Hepatic stellate cell (primary cell): Measurements from ENCODE around the gene B9D1.
A peak's percentile ranks its signal among the peaks of the same experiment; 100 is the strongest.
"Not testable (repeated sequence)": the region's sequence is repeated elsewhere in the genome, so short reads cannot be mapped to it uniquely, and the experiment has no call there.

Experiments
- DNase-seq: peaks from one replicate; pipeline ENCODE4 v3.0.0; 2011; ENCODE audit warnings: low spot score

The B9D1 gene

DNA sequence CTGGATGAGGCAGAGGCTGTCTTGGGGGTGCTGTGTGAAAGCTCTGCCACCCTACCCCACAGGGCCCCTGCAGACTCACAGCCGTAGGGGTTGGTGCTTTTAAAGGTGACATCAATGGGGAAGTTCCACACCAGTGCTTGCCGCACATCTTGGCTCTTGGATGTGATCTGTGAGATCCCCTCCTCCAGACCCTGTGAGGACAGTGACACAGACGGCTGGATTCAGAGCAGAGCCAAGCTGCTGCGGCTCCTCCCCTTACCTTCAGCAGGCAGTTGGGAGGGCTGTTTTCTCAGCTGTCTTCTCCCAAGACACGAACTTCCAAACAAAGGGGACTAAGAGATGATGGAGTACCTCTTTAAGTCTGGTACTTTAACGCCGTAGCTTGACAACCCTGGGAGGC, 4.8 kb downstream of the B9D1 start:
- no peak for DNase-seq

DNA sequence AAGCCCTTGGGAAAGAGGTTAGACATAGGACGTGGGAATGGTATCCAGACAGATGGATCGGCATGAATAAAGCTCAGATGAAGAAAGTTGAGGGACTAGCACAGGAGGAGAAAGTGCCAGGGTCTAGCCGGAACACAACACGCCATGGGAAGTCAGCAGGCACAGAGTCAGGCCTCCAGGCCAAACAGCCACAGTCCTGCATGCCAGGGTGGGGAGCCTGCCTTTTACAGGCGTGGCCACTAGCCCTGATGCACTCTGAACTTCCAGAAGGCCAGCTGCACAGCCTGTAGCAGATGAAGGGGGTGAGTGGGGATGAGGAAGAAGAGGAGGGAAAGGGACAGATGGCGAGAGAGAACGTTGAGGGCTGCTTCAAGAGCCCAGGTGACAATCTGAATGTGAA, 5.2 kb downstream of the B9D1 start:
- no peak for DNase-seq

DNA sequence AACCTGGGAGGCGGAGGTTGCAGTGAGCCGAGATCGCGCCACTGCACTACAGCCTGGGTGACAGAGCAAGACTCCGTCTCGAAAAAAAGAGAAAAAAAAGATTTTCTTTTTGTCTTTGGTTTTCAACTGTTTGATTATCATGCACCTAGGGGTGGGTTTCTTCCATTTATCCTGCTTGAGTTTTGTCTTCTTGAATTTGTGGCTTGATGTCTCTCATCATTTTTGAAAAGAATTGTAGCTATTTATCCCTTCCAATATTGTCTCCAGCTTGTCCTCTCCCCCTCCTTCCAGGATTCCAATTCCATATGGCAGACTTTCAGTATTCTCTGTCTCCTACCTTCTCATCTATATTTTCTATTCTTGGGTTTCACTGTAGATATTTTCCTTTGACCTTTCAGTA, 7.8 kb downstream of the B9D1 start:
- DNase-seq = no peak

DNA sequence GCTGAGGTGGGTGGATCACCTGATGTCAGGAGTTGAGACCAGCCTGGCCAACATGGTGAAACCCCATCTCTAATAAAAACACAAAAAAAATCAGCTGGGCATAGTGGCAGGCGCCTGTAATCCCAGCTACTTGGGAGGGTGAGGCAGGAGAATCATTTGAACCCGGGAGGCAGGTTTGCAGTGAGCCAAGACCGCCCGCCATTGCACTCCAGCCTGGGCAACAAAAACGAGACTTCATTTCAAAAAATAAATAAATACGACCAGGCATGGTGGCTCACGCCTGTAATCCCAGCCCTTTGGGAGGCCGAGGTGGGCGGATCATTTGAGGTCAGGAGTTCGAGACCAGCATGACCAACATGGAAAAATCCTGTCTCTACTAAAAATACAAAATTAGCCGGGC, 9.1 kb downstream of the B9D1 start:
- not testable (repeated sequence) for DNase-seq

DNA sequence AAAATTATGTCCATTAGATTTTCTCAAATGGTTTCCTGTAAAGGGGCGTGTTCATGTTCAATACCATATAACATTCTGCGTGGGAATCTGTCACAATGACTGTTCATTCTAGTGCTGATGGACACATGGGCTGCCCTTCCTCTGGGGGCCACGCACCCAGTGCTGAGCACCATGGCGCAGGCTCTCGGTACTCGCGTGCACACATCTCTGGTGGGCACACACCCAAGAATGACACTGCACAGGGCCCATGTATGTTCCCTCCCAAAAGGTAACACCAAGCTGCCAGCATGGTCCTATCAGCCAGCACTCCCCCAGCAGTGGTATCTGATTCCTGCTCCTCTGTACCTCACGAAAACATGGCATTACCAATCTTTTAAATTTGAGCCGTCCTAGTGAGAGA, 13.7 kb downstream of the B9D1 start:
- DNase-seq = no peak

DNA sequence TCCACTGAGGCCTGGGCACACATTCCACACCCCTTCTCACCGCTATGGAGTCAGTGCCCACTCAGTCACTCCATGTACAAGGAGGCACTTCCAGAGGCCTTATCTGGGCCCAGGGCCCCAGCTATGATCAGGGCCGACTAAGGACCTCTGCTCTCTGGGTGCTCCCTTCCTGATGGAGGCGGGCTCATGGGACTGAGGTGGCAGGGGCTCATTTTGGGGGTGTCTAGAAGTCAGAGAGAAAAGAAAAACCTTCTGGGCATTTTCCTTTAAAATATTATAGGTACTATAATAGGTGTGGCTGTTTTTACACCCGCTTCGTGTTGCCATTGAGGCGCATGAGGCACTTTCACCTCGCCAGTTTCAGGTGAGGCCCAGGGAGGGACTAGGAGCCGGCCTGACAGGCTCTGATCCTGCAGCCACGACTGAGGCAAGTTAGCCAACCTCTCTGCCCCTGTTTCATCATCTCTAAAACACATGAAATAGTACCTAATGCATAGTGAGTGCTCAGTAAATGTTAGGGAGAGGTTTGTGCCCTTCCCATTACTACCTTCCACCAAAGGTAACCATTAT, 14.4 kb downstream of the B9D1 start:
- no peak for DNase-seq

DNA sequence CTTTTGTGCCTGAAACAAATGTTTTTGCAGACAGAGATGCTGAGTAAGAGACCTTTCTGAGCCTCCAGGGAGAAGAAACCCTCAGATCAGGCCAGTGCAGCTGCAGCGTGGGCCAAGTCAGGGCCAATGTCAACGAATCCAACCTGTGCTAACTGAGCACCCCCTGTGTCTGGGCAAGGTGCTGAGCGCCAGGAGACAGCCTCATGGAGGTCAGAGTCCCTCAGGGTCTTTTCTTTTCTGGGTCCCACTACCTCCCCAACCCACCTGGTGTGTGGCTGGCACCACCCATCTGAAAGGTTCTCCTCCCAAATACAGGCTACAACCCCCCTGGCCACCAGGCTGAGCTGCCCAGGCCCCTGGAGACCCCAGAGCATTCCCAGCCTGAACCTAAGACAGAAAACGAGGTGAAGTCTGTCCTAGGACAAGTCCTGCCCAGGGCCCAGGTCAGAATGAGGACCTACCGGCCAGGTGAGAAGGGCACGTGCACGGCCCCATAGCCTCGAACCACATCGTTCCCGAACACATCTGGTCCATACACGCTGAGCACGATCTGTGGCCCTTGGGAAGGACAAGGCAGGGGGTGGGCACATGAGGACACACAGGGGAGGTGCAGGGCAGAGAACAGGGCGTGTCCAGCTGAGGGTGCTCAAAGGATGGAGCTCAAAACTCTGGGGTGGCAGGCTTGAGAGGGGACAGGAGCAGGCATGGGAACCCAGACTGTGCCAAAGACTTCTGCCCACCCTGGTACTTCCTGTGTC, 15.0 kb downstream of the B9D1 start:
- no peak for DNase-seq

DNA sequence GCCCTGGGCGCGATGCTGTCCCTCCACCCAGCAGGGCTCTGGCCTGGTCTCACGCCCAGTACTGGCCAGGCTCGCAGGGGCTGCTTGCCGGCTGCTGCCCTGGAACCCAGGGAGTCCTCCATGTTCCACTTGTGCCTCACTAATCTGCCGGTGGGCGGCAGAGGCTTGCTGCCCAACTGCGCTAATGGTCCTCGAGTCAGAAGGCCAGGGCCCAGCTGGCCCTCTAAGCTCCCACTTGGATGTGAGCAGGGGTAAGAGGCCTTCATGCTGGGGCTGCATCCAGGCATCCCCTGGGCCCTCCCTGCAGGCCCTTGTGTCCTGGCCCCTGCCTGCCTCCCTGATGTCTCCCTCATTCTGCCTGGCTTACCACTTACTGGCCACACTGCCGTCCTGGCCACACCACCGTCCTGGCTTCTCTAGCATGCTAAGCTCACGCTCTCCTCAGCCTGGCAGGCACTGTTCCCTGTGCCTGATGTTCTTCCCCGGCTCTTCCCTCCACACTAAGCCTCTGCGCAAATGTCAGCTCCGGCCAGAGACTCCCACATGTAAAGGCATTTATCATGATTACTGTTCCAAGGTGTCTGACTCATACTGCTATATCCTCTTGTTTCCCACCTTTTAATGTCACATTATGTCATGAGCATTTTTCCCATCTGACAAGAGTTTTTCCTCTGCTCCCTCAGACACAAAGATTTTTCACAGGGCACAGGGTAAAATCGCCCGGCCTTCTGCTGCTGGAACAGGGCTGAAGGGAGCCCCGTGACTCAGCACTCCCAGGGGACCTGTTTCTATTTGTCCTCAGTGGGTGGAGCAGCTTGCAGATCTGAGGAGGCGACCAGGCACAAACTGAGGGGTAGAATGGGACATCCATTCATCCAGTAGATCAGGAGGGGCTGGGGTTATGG, 15.9 kb downstream of the B9D1 start:
- peak; percentile 90 for DNase-seq

DNA sequence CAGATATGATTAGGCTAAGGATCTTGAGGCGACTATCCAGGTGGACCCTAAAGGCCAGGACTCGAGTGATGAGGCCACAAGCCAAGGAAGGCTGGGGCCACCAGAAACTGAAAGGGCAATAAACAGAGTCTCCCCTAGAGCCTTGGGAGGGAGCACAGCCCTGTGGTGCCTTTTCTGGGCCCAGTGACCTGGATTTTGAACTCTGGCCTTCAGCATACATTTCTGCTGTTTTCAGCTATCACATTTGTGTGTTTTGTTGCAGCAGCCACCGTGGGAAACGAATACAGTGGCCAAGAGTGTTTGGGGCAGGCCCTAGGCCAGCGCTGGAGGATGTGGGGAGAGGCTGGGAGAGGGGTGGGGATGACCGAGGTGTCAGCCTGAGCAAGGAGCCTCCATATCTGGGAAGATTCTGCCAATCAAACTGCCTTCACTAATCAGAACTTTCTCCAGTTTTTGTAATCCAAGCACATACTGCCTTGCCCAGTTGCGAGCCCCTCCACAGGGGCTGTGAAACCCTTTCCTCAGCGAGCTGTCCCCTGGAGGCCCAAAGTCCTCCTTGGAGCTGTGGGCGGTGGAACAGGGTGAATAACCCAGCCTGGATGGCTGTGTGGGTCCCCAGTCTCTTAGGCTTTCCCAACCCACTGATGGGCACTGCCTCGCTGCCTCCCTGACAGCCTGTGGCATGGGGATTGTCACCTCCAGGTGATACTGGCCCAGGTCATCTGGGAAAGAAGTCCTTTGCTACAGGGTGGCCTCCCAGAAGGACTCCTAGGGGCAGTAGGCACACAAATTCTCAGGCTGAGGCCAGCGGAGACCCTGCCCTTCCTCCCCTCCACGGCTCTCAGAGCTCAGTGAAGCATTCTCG, 16.8 kb downstream of the B9D1 start:
- DNase-seq = no peak

DNA sequence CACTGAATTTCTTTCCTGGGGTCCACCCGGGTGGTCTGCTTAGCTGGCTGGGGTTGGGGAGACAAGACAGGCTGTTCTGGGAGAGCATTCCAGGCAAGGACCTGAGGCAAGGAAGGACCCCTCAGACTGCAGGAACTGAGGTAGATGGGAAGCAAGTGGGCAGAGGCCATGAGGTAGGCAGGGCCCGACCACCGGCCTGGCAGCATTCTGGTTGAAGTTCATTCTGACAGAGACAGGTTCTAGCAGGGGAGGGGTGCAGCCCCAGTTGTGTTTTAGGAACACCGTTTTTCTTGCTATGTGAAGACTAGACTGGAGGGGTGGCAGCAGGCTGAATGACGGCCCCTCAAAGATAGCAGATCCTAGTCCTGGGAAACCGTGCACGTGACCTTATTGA, 17.5 kb downstream of the B9D1 start:
- DNase-seq = no peak

DNA sequence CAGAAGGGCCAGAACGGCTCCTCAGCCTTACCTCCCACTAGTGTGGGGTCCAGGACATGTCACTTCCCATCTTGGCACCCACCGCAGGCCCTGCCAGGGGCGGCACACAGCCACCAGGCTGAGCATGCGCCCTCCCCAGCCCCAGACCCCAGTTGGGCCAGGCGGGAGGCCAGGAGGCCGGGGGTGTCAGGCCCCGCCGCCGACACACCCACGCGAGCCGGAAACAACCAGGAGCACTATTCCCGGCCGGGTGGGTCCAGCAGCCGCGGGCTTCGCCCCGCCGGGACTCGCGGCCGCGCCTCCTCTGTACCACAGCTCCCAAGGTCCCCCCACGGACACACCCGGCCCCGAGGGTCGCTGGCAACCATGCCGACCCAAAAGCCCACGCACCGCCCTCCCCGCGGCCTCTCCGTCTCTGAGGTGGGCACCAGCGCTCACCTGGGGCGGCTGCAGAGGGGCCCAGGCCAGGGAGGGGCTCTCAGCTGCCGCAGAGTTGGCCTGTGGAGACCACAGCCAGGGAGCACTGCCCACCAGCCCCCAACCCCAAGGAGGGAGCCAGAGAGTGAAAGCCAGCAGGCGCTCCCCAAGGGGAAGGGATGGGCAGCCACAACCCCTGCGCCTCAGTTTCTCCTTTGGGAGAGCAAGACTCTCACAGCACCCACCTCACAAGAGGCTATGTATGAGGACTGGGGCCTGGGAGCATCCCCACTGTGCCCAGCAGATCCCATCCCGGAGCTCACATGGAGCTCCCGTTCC, 18.0 kb downstream of the B9D1 start:
- DNase-seq = no peak

DNA sequence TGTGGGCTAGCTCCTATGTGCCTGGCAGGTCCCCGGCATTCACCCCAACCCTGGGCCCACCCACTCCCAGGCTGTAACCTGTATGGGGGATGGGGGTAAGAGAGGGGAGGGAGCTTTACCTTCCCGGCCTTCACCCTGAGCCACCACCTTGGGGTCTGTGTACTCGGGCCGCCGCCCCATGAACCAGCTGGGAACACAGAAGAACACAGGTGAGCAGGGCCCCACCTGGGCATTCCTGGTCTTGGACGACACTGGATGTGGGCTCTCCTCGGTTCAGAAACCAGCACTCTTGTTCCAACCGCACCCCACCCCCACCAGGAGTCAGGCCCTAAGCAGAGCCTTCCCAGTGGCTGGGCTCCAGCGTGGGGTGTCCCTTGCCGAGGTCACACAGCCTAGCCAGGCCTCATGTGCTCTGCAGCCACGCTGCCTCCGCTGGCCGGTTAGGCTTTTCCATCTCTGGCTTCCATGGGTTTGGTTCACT, 18.8 kb downstream of the B9D1 start:
- DNase-seq = no peak

DNA sequence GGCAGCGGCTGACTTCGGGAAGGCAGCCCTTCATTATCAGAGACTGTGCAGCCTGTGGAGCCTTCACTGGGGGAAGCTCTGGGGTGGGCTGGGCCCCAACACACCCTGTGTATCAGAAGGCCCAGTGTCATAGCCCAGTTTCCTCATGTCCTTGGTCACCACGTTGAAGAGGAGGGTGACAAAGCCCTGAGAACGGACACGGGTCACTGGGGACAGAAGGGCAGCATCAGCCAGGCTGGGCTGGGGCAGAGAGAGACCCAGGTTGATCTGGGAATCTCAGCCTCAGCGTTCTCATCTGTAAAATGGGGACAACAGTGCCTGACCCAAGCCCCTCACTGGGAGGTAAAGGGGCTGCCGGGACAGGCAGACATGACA, 19.3 kb downstream of the B9D1 start:
- no peak for DNase-seq

DNA sequence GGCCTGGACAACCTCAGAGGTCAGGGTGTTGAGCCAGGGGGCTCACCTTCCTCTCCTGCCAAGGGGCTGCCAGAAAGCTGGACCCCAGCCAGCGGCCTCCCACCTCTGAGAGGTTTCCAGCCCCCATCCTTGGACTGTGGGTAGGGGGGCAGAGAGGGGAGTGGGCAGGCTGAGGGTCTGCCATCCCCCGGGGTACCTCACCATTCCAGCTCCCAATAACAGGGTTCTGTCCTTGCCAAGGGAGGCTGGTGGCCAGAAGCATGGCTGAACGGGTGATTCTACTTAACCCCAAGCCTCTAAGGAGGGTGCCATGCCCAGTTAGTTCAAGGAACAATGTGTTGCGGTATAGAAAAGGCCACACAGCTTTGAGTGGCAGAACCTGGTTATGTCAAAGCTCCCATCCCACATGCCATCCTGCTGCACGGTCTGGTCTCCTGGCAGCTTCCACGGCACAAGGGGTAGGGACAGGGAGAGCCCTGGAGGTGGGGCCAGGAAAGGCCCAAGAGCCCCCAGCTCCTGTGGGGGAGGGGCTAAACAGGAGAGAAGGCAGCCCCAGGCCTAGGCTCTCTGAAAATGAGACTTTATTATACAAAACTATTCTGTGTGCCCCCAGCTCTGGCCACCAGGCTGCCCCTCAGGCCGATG, 19.8 kb downstream of the B9D1 start:
- no peak for DNase-seq

DNA sequence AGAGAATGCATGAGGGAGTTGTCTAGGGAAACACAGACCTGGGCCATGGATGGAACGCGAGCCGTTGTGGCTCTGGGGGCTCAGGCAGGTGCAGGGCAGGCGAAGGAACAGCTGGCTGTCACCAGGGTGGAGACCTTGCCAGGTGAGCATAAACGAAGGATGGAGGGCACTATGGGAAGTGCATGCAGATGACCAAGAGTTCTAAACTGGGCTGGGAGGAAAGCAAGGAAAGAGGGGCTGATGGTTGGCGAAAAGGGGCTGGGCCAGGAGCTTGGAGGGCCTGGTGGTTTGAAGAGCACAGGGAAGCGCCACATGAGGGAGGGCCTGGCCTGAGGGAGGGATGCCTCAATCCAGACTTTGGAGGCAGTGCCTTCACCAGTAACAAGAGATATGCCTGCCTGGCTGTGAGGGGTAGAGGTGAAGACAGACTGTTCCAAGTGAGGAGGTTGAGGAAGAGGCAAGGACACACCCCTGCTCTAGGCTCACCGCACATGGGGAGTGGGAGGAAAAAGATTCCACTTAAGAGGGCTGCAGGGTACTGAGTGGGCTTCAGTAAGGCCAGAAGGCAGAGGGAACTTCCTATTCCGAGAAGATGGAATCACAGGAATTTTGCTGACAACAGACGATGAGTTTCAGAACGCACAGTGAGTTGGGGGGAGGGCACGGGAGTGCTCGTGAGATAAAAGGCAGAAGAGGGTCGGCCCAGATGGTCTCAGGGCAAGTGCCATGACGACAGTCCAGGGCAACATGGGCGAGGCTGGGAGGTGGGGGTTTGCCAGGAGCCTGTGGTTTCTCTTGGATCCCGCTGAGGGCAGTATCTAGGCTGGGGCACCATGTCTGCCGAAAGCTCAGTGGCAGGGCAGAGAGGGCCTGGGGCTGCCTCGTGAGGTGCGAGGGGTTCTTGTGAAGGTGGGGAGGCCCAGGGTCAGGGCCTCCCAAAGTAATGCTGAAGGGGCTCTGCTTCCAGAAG, 20.6 kb downstream of the B9D1 start:
- peak; percentile 36 for DNase-seq

DNA sequence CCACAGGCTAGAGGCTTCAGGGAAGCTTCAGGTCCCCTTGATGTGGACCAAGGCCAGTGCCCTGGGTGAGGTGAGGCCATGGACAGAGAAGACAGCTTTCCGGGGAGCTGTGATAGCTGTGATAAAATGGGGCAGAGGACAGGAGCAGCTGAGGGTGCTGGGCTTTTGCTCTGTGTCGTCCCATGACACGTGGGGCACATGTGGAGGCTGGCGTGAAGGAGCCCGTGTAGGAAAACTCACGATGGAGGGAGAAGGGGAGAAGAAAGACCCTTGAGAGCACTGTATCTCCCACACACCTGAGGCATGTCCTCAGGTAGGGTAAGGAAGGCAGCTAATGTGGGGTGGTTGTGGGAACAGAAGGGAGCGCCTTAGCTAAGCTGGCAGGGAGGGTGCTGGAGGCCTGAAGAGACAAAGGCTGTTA, 21.3 kb downstream of the B9D1 start:
- DNase-seq = no peak

DNA sequence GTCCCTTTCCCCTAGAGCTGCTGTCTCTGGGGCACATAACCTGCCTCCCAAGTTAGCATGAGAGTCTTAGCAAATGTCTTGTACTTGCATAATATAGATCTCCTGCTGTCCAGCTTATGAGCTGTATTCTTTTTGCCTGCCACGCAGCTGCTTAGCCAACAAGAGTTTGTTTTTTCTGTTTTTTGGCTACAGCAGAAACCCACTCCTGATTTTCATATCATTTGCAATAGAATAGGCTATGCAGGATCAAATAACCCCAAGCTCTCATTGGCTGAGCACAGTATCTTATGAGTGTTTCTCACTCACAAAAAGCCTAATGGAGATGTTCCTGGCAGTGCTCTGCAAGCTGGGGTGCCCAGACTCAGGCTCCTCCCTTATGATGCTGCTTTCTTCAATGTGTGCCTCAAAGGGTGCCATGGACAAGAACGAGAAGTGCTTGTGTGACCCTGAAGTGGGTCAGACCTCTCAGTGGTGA, 23.1 kb downstream of the B9D1 start:
- no peak for DNase-seq

DNA sequence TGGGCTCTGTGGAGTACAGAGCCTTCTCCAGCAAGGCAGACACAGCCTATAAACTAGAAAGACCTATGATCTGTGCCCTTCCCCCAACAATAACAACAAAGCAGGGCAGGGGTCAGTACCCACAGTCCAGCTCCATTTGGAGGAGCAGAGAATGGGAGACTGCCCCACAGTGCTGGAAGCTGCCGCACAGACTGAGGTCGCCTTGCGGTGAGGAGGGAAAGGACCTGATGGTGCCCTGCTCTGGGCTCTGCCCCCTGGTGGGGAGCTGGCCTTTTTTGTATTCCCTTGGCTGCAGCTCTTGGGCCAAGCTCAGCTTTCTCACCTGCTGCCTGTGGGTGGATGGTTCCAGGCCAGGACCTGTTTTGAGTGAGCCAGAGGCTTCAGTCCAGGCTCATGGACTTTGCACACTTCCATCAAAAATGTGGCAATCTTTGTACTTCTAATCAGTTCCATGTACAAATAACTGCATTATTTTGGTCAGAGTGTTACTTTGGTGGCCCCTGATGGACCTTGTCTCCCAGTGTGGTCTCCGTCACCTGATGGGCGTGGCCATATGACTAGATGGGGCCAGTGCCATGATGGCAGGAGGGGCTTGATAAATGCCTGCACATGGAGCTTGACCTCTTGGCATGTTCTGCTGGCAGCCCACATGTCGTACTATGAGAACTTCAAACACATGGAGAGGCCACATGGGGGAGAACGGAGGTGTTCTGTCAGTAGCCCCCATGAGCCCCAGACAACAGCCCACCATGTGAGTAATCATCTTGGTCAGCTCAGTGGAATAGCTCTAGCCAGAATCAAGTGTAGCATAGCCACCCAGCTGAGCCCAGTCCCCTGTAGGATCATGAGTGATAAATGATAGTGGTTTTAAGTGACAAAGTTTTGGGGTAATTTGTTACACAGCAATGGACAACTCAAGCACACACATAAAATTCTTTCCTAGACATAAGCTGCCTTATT, 24.2 kb downstream of the B9D1 start:
- peak; percentile 73 for DNase-seq
